Activated T-helper 1 cell treated with anti-CD3 and anti-CD28 coated beads, Interleukin-12 subunit alpha, Interleukin-12 subunit beta, Interleukin-2, Interleukin-4 antibody, amounts not matched to agents 30 ng/mL and 10 ng/mL and 1 ng/mL, durations not matched to agents 14 hours and 24 hours and 36 hours (primary cell): ENCODE data around the gene RPP40. TPM values are rescaled to one million over a fixed set of nuclear protein-coding genes. Genes with fewer than 3 reads are reported as not detected.

ENCODE experiments used
- DNase-seq: peaks from one replicate; pipeline ENCODE4 v3.0.0; 2021; ENCODE audit warnings: low spot score
- H3K27ac Mint-ChIP-seq: one replicate; pipeline ENCODE4 v1.8.0; 2021; ENCODE audit warnings: mild to moderate bottlenecking, mixed read lengths
- H3K27me3 Mint-ChIP-seq: one replicate; pipeline ENCODE4 v1.8.0; 2022; ENCODE audit warnings: mild to moderate bottlenecking, moderate library complexity, mixed read lengths; ENCODE audit not compliant: insufficient read depth
- H3K36me3 Mint-ChIP-seq: one replicate; pipeline ENCODE4 v1.8.0; 2021; ENCODE audit warnings: low read depth, mixed read lengths
- H3K4me1 Mint-ChIP-seq: one replicate; pipeline ENCODE4 v1.8.0; 2021; ENCODE audit warnings: low read depth, mixed read lengths
- H3K4me3 Mint-ChIP-seq: one replicate; pipeline ENCODE4 v1.8.0; 2021; ENCODE audit warnings: mild to moderate bottlenecking, moderate library complexity, mixed read lengths
- H3K9me3 Mint-ChIP-seq: one replicate; pipeline ENCODE4 v1.8.0; 2021; ENCODE audit warnings: mixed read lengths
- intact Hi-C: fragments of 100-400 bp; cut with micrococcal nuclease; formaldehyde crosslinking; loops from one replicate; pipeline ENCODE4 v1.15.1; 2024
- total RNA-seq: library from RNA; stranded (reverse); gene quantifications from 2 replicates; pipeline ENCODE4 v1.2.3, GENCODE V29; 2022

The RPP40 gene
- total RNA-seq, 1 donor from 2014 or later, result 16.4 TPM

- Mint-ChIP-seq H3K27me3 (peaks cover 2% of the 10 kb centered on the region), H3K27ac (no peak overlapping the region), H3K4me1 (no peaks in the 10 kb centered on the region), H3K9me3 (no peaks in the 10 kb centered on the region), H3K4me3 (no peak overlapping the region), H3K36me3 (peaks cover 2% of the 10 kb centered on the region)
- intact Hi-C loops, result no loop called here
- DNase-seq, result no peak
These were observed 45.2 kb downstream of the RPP40 start for GRCh38 chr6:4958624-4959023.

DNA sequence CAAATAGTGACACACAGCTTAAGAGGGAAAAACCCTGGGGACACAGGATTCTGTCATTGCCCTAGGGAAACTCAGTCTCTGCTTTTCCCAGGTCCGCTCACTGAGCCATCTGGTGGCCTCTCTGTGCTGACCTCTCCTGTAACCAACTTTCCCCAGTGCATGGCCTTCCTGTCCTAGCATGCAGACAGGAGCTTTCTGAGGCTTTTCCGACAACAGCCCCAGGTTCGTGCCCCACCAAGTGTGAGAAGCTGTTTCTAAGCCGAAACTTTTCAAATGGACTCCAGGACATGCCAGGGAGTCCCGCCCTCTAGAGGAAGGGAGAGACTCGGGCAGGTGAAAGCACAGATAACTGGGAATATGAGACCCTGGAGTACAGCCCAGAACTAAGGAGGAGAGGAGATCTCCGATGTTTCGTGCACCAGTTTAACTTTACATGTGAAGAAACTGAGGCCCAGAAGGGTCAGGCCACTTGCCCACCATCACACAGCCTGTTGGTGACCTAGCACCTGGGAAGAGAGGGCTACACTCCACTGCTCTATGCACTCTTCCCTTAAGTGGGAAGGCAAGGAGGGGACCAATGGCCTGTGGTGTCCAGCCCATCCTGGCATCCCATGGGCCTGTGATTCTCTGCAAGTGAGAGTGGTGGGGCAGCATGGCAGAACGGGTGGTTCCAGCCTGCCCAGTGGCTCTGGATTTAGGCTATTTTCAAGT, 46.2 kb downstream of the RPP40 start:
- Mint-ChIP-seq H3K36me3 (peaks cover 2% of the 10 kb centered on the region), H3K27me3 (peaks cover 2% of the 10 kb centered on the region), H3K9me3 (no peaks in the 10 kb centered on the region), H3K4me1 (no peaks in the 10 kb centered on the region), H3K4me3 (no peak overlapping the region), H3K27ac (no peak overlapping the region)
- intact Hi-C loops, result no loop called here
- DNase-seq, result no peak

DNA sequence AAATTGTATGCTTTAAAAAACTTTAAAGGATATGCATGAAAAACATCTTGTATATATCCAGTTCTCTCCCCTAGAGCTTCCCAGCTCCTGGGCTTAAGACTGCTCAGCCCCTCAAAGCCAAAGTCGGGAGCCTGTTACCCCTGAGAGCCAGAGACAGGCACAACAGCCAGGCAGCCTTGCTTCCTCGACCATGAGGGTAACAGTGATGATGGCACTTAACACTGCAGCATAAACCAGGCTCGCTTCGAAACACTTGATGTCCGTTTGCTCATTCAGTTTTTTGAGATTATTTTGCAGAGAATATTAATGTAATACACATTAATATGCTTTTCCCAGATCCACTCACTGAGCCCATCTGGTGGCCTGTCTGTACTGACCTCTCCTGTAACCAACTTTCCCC, 47.2 kb downstream of the RPP40 start:
- peaks cover 4% of the 10 kb centered on the region for H3K36me3 Mint-ChIP-seq
- no peaks in the 10 kb centered on the region for H3K4me1 Mint-ChIP-seq
- intact Hi-C loops, result no loop called here
- H3K27me3 Mint-ChIP-seq, result peaks cover 2% of the 10 kb centered on the region
- no peak for DNase-seq
- no peak overlapping the region for H3K4me3 Mint-ChIP-seq
- H3K27ac Mint-ChIP-seq, result no peak overlapping the region
- no peaks in the 10 kb centered on the region for H3K9me3 Mint-ChIP-seq

DNA sequence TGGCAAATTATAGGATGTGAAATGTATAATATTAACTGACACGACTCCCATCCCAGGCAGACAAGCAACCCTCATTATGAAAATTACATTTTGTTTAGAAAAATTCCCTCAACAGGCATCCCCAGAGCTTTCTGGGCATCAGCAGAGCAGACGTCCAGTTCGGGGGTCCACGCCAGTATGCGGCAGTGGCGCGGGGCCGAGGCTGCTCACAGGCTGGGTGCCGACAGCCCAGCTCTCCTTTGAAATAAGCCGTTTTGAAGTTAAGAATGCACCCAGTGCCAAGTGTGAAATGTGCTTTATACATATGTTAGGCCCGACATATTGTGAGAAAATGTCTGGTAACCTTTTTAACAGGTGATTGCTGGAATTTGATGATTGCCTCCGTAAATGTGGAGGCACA, 50.4 kb downstream of the RPP40 start:
- no peak overlapping the region for H3K27ac Mint-ChIP-seq
- peaks cover 4% of the 10 kb centered on the region for H3K36me3 Mint-ChIP-seq
- H3K4me3 Mint-ChIP-seq, result no peak overlapping the region
- no peaks in the 10 kb centered on the region for H3K4me1 Mint-ChIP-seq
- DNase-seq, result no peak
- intact Hi-C loops, result no loop called here
- H3K27me3 Mint-ChIP-seq, result no peaks in the 10 kb centered on the region
- H3K9me3 Mint-ChIP-seq, result no peaks in the 10 kb centered on the region

DNA sequence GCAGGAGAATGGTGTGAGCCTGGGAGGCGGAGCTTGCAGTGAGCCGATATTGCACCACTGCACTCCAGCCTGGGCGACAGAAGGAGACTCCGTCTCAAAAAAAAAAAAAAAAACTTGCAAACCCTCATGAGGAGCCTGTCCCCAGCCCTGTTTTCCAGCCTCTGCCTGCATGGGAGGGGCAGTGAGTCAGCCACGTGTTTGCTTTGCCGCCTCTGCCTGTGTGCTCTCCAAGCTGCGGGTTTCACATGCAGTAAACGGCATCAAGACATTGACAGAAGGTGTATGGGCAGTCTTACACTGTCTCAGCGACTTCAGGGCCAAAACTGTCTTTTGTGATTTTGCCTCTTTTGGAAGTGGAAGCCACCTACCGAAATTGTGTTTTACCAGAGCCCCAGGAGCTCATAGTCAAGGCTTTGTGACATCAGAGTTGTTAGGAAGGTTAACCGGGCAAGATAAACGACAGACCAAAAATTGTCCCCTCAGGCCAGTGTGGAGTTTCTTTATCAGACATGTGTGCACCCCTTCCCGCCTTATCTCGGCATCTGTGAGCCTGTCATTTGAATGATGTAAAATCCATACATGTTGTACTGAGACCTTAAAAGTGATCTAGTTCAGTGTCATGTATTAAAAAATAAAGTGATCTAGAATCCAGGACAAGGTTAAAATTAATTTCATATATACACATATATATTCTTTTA, 52.9 kb downstream of the RPP40 start:
- H3K27me3 Mint-ChIP-seq, result no peaks in the 10 kb centered on the region
- H3K4me3 Mint-ChIP-seq, result no peak overlapping the region
- no peaks in the 10 kb centered on the region for H3K4me1 Mint-ChIP-seq
- DNase-seq, result no peak
- no peak overlapping the region for H3K27ac Mint-ChIP-seq
- intact Hi-C loops, result no loop called here
- no peaks in the 10 kb centered on the region for H3K9me3 Mint-ChIP-seq
- peaks cover 4% of the 10 kb centered on the region for H3K36me3 Mint-ChIP-seq

DNA sequence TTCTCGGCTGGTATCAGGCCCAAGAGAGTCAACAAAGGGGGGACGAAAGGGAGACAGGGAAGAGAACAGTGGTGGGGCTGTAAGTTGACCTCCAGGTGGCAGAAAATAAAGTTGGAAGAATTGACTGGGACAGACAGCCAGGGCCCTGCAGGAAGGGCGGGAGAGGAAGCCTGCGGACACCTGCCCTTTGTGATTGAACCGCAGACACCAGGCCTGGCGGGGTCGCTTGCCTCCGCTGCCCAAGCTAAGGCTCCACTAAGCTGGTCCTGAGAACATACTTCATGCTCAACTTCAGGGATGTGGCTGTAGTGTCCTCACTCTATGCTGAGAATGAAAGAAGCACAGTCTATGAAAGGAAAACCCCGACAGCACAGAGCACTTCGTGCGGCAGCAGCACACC, 53.8 kb downstream of the RPP40 start:
- no peak for DNase-seq
- Mint-ChIP-seq H3K36me3 (peaks cover 6% of the 10 kb centered on the region), H3K9me3 (no peaks in the 10 kb centered on the region), H3K4me1 (no peaks in the 10 kb centered on the region), H3K27me3 (no peaks in the 10 kb centered on the region), H3K27ac (no peak overlapping the region), H3K4me3 (no peak overlapping the region)
- intact Hi-C loops, result no loop called here

GRCh38 chr6:4948781-4949450, 54.9 kb downstream of the RPP40 start:
- no peaks in the 10 kb centered on the region for H3K27me3 Mint-ChIP-seq
- DNase-seq, result no peak
- no peak overlapping the region for H3K27ac Mint-ChIP-seq
- H3K9me3 Mint-ChIP-seq, result no peaks in the 10 kb centered on the region
- peaks cover 2% of the 10 kb centered on the region for H3K4me1 Mint-ChIP-seq
- no peak overlapping the region for H3K4me3 Mint-ChIP-seq
- intact Hi-C loops, result no loop called here
- peaks cover 9% of the 10 kb centered on the region for H3K36me3 Mint-ChIP-seq

DNA sequence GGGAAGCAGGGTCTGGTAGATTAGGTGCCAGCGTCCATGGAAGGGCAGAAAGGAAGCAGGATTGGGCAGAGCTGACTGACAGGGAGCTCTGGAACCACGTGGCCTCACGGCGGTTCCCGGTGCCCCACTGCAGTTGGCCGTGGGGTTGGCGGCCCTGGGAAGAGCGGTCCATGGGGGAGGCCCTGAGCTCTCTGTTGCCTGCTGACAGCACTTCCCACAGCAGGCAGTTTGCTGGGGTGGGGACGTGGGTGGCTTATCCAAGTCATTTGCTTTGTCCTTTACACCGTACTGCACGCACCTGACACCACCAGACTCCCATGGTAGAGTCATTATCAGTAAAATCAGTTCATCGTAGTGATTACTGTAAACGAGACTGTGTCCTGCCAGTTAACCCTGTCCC, 56.1 kb downstream of the RPP40 start:
- H3K4me1 Mint-ChIP-seq, result peaks cover 14% of the 10 kb centered on the region
- H3K9me3 Mint-ChIP-seq, result no peaks in the 10 kb centered on the region
- no peak overlapping the region for H3K27ac Mint-ChIP-seq
- DNase-seq, result no peak
- no peak overlapping the region for H3K4me3 Mint-ChIP-seq
- intact Hi-C loops, result no loop called here
- no peaks in the 10 kb centered on the region for H3K27me3 Mint-ChIP-seq
- H3K36me3 Mint-ChIP-seq, result peaks cover 9% of the 10 kb centered on the region

DNA sequence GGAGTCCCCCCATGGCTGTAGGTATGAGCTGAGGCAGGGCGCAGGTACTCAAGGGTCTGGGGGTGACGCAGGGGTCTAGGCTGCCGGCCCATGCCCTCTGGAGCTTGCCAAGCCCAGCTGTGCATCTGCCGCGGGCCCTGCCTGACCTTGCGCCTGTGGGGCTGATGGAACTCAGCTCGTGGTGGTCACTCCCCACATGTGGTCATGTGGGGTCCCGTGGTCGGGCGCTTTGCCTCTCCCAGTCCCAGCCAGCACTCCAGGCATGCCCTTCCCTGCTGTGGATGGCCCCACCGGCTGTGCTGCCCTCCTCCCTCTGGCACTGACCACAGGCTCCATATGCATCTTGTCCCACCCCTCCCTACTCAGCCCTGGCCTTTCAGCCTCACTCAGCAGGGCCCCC, 57.3 kb downstream of the RPP40 start:
- Mint-ChIP-seq H3K9me3 (no peaks in the 10 kb centered on the region), H3K27me3 (no peaks in the 10 kb centered on the region), H3K4me1 (peaks cover 26% of the 10 kb centered on the region), H3K4me3 (no peak overlapping the region), H3K36me3 (peaks cover 7% of the 10 kb centered on the region), H3K27ac (no peak overlapping the region)
- DNase-seq, result no peak
- intact Hi-C loops, result no loop called here

Other genes starting within 250 kb of the RPP40 start
- gene CDYL, start 227.6 kb downstream of the RPP40 start, total RNA-seq, result 26.8 and 29.5 TPM in 2 replicates
- not detected in 2 replicates for gene PPP1R3G, start 81.3 kb upstream of the RPP40 start, total RNA-seq